HL-60 (cell line): ENCODE measurements around the gene PDE2A.

ENCODE experiments used
- POLR2AphosphoS5 ChIP-seq: IDR thresholded peaks from 2 replicates; pipeline ENCODE4 v1.6.1; 2012; ENCODE audit warnings: low read depth
- TF ChIP-seq, protein P1 (sequence below): IDR thresholded peaks from one replicate; pipeline ENCODE4 v1.5.1; 2011; ENCODE audit warnings: low read length, control low read depth, inconsistent platforms; ENCODE audit not compliant: insufficient read depth

DNA sequence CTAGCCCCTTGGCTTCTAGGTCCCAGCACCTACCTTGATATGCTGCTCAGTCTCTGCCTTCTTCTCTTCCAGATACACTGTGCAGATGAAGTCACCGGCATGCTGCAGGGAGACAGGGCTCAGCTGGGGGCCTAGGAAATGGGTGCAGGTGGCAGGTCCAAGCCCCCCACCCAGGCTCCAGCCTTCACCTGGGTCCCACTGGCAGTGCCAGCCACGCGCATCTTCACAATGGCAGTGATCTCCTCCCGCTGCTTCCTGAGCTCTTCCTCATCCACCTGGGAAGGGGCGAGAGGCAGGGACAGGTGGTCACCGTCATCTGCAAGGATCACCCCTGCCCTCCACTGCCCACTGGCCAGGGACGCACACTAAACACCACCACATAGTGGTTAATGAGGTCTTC is 21.1 kb upstream of the PDE2A start:
- TF ChIP-seq POLR2AphosphoS5, result no peak
- TF ChIP-seq, protein P1, sequence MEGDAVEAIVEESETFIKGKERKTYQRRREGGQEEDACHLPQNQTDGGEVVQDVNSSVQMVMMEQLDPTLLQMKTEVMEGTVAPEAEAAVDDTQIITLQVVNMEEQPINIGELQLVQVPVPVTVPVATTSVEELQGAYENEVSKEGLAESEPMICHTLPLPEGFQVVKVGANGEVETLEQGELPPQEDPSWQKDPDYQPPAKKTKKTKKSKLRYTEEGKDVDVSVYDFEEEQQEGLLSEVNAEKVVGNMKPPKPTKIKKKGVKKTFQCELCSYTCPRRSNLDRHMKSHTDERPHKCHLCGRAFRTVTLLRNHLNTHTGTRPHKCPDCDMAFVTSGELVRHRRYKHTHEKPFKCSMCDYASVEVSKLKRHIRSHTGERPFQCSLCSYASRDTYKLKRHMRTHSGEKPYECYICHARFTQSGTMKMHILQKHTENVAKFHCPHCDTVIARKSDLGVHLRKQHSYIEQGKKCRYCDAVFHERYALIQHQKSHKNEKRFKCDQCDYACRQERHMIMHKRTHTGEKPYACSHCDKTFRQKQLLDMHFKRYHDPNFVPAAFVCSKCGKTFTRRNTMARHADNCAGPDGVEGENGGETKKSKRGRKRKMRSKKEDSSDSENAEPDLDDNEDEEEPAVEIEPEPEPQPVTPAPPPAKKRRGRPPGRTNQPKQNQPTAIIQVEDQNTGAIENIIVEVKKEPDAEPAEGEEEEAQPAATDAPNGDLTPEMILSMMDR, result no peak
